ENCODE results near the gene BORCS8.

Gene BORCS8

DNA sequence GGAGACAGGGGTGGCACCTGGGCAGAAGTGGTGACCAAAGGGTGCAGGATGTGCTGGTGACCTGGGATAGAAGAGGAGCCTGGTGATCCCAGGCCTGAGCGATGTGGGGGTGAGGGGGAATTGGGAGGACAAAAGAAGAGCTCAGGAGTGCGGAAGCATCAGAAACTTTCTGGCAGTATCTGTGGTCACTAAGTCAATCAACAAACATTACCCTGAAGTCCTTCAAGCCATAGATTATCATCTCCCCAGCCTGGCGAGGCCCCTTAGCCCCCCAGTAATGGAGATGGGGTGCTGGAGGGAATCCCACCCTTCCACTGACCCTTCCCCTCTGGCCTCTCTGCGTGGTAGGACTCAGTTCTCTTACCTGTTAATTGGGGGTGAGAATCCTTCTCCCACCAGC lies 32.4 kb downstream of the BORCS8 start:
- ATAC-seq = no peak
- TF ChIP-seq ESRRG (CRISPR knock-in tag; IDR thresholded peaks at IDR 0.05) (no peak), TCF4 (CRISPR knock-in tag; IDR thresholded peaks at IDR 0.05; ENCODE audit: borderline replicate concordance) (no peak), ZNF70 (CRISPR knock-in tag; IDR thresholded peaks at IDR 0.05) (no peak), ISL1 (CRISPR knock-in tag; IDR thresholded peaks at IDR 0.05) (no peak), ZFP30 (CRISPR knock-in tag; IDR thresholded peaks at IDR 0.05) (no peak), RARB (CRISPR knock-in tag; IDR thresholded peaks at IDR 0.05) (no peak), CSDC2 (CRISPR knock-in tag; IDR thresholded peaks at IDR 0.05) (no peak), ZNF8 (CRISPR knock-in tag; IDR thresholded peaks at IDR 0.05) (no peak), GLIS3 (CRISPR knock-in tag; IDR thresholded peaks at IDR 0.05) (no peak), ZFP3 (CRISPR knock-in tag; IDR thresholded peaks at IDR 0.05) (no peak), ZNF565 (CRISPR knock-in tag; conservative IDR thresholded peaks at IDR 0.05; ENCODE audit: low read depth) (no peak), BACH2 (CRISPR knock-in tag; IDR thresholded peaks at IDR 0.05; ENCODE audit: borderline replicate concordance) (no peak), PPARA (CRISPR knock-in tag; IDR thresholded peaks at IDR 0.05; ENCODE audit: borderline replicate concordance) (no peak), ARNTL (CRISPR knock-in tag; IDR thresholded peaks at IDR 0.05; ENCODE audit: borderline replicate concordance, low read depth) (no peak), OSR1 (CRISPR knock-in tag; IDR thresholded peaks at IDR 0.05) (no peak)
- TF ChIP-seq, protein P1, sequence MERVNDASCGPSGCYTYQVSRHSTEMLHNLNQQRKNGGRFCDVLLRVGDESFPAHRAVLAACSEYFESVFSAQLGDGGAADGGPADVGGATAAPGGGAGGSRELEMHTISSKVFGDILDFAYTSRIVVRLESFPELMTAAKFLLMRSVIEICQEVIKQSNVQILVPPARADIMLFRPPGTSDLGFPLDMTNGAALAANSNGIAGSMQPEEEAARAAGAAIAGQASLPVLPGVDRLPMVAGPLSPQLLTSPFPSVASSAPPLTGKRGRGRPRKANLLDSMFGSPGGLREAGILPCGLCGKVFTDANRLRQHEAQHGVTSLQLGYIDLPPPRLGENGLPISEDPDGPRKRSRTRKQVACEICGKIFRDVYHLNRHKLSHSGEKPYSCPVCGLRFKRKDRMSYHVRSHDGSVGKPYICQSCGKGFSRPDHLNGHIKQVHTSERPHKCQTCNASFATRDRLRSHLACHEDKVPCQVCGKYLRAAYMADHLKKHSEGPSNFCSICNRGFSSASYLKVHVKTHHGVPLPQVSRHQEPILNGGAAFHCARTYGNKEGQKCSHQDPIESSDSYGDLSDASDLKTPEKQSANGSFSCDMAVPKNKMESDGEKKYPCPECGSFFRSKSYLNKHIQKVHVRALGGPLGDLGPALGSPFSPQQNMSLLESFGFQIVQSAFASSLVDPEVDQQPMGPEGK (CRISPR knock-in tag; IDR thresholded peaks at IDR 0.05; ENCODE audit: borderline replicate concordance) = no peak
- TF ChIP-seq, protein P2, sequence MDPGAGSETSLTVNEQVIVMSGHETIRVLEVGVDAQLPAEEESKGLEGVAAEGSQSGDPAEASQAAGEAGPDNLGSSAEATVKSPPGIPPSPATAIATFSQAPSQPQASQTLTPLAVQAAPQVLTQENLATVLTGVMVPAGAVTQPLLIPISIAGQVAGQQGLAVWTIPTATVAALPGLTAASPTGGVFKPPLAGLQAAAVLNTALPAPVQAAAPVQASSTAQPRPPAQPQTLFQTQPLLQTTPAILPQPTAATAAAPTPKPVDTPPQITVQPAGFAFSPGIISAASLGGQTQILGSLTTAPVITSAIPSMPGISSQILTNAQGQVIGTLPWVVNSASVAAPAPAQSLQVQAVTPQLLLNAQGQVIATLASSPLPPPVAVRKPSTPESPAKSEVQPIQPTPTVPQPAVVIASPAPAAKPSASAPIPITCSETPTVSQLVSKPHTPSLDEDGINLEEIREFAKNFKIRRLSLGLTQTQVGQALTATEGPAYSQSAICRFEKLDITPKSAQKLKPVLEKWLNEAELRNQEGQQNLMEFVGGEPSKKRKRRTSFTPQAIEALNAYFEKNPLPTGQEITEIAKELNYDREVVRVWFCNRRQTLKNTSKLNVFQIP (CRISPR knock-in tag; IDR thresholded peaks at IDR 0.05; ENCODE audit: borderline replicate concordance, low read depth) = no peak
- TF ChIP-seq, protein P3, sequence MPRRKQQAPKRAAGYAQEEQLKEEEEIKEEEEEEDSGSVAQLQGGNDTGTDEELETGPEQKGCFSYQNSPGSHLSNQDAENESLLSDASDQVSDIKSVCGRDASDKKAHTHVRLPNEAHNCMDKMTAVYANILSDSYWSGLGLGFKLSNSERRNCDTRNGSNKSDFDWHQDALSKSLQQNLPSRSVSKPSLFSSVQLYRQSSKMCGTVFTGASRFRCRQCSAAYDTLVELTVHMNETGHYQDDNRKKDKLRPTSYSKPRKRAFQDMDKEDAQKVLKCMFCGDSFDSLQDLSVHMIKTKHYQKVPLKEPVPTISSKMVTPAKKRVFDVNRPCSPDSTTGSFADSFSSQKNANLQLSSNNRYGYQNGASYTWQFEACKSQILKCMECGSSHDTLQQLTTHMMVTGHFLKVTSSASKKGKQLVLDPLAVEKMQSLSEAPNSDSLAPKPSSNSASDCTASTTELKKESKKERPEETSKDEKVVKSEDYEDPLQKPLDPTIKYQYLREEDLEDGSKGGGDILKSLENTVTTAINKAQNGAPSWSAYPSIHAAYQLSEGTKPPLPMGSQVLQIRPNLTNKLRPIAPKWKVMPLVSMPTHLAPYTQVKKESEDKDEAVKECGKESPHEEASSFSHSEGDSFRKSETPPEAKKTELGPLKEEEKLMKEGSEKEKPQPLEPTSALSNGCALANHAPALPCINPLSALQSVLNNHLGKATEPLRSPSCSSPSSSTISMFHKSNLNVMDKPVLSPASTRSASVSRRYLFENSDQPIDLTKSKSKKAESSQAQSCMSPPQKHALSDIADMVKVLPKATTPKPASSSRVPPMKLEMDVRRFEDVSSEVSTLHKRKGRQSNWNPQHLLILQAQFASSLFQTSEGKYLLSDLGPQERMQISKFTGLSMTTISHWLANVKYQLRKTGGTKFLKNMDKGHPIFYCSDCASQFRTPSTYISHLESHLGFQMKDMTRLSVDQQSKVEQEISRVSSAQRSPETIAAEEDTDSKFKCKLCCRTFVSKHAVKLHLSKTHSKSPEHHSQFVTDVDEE (CRISPR knock-in tag; IDR thresholded peaks at IDR 0.05) = no peak
- TF ChIP-seq, protein P4, sequence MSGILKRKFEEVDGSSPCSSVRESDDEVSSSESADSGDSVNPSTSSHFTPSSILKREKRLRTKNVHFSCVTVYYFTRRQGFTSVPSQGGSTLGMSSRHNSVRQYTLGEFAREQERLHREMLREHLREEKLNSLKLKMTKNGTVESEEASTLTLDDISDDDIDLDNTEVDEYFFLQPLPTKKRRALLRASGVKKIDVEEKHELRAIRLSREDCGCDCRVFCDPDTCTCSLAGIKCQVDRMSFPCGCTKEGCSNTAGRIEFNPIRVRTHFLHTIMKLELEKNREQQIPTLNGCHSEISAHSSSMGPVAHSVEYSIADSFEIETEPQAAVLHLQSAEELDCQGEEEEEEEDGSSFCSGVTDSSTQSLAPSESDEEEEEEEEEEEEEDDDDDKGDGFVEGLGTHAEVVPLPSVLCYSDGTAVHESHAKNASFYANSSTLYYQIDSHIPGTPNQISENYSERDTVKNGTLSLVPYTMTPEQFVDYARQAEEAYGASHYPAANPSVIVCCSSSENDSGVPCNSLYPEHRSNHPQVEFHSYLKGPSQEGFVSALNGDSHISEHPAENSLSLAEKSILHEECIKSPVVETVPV (CRISPR knock-in tag; IDR thresholded peaks at IDR 0.05) = no peak
- TF ChIP-seq, protein P5, sequence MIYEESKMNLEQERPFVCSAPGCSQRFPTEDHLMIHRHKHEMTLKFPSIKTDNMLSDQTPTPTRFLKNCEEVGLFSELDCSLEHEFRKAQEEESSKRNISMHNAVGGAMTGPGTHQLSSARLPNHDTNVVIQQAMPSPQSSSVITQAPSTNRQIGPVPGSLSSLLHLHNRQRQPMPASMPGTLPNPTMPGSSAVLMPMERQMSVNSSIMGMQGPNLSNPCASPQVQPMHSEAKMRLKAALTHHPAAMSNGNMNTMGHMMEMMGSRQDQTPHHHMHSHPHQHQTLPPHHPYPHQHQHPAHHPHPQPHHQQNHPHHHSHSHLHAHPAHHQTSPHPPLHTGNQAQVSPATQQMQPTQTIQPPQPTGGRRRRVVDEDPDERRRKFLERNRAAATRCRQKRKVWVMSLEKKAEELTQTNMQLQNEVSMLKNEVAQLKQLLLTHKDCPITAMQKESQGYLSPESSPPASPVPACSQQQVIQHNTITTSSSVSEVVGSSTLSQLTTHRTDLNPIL (CRISPR knock-in tag; IDR thresholded peaks at IDR 0.05; ENCODE audit: low read depth) = no peak

DNA sequence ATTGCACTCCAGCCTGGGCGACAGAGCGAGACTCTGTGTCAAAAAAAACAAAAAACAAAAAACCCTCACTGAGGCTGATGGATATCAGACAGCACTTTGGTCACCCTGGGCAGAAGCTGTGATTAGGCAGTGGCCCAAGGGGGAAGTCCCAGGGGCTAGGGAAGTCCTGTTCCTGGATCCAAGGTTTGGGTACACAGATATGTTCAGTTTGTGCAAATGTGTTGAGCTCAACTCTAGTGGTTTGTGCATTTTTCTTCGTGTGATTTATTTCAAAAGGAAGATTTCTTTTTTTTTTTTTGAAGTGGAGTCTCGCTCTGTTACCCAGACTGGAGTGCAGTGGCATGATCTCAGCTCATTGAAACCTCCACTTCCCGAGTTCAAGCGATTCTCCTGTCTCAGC lies 34.1 kb downstream of the BORCS8 start:
- ATAC-seq = no peak

DNA sequence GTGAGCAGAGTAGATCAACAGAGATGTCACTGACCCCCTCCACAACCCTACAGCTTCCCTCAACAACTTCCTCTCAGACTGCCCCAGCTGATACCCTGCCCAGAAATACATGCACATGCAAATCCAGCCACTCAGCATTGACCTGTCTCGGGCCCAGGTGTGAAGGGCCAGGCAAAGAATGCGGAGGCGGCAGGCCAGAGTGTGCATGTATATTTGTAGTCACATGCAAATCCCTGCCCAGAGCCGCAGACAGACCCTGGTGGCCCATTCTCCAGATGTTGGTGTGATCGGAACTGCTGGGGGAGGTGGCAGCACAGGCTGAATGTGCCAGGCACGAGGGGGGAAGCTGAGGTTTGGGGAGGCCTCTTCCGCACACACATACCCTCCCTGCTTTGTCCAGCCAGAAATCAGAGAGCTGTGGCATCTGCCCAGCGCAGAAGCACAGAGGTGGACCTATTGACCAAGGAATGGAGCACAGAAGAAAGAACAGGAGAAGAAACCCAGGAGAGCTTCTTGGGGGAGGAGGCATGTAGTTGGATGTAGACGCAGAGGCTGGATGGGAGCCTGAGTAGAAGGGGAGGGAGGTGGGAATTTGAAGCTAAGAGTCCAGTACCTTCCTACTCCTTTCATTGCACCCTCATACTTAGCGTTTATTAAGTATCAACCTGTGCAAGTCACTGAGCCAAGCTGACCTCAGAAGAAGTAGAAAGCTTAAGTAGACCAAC lies 36.3 kb downstream of the BORCS8 start:
- ATAC-seq = no peak
- TF ChIP-seq BACH2 (CRISPR knock-in tag; IDR thresholded peaks at IDR 0.05; ENCODE audit: borderline replicate concordance) = no peak
- TF ChIP-seq, protein P3 (CRISPR knock-in tag; IDR thresholded peaks at IDR 0.05) = no peak
- no peak for TF ChIP-seq SNAI2 (CRISPR knock-in tag; IDR thresholded peaks at IDR 0.05)
- no peak for TF ChIP-seq TCF4 (CRISPR knock-in tag; IDR thresholded peaks at IDR 0.05; ENCODE audit: borderline replicate concordance)

More for the DNA sequence above, 34.1 kb downstream of the BORCS8 start:
- TF ChIP-seq TOX (CRISPR knock-in tag; IDR thresholded peaks at IDR 0.05; ENCODE audit: borderline replicate concordance) (no peak), ZNF70 (CRISPR knock-in tag; IDR thresholded peaks at IDR 0.05) (no peak), ZC3H10 (CRISPR knock-in tag; IDR thresholded peaks at IDR 0.05) (no peak), ZFP30 (CRISPR knock-in tag; IDR thresholded peaks at IDR 0.05) (no peak), OSR1 (CRISPR knock-in tag; IDR thresholded peaks at IDR 0.05) (no peak)
